ENCODE results near the gene SUGCT.
A peak's percentile ranks its signal among the peaks of the same experiment; 100 is the strongest.

The SUGCT gene

GRCh38 chr7:40879941-40880543 is 745.2 kb downstream of the SUGCT start:
- DNase-seq (ENCODE audit: low spot score), result peak; percentile 53

GRCh38 chr7:40880581-40880980 is 745.8 kb downstream of the SUGCT start:
- DNase-seq (ENCODE audit: low spot score), result no peak

DNA sequence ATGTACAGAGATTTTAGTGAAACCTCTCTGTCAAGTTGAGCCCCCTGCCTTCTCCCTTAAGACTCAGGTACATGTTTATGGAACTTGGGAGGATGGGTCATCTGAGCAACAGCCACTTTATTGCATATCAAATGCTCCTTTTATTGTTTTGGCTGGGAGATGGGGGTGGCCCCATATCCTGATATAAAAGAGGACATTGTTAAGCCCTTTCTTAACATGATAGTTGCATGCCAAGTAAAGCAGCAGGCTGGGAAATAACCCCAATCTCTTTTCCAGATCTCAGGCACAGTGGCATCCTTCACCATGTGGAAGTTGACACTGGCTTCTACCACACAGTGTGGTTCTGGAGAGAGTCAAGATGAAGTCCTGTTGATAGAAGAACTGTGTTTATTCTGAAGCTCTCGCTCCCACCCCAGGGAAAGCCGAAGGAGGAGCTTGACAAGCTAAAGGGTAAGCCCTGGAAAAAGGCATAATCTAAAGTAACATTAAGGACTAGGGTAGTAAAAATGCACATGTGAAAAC is 746.7 kb downstream of the SUGCT start:
- DNase-seq (ENCODE audit: low spot score), result no peak

- DNase-seq (ENCODE audit: low spot score), result no peak
Observed at GRCh38 chr7:40882071-40882658, 747.4 kb downstream of the SUGCT start.

- DNase-seq (ENCODE audit: low spot score), result no peak
Observed at GRCh38 chr7:40883826-40884225, 749.0 kb downstream of the SUGCT start.

- peak; percentile 45 for DNase-seq (ENCODE audit: low spot score)
Observed at GRCh38 chr7:40884241-40884640, 749.4 kb downstream of the SUGCT start.

GRCh38 chr7:40885503-40885902 is 750.7 kb downstream of the SUGCT start:
- peak; percentile 69 for DNase-seq (ENCODE audit: low spot score)

- DNase-seq (ENCODE audit: low spot score), result peak; percentile 37
Observed at GRCh38 chr7:40887099-40887498, 752.3 kb downstream of the SUGCT start.

DNA sequence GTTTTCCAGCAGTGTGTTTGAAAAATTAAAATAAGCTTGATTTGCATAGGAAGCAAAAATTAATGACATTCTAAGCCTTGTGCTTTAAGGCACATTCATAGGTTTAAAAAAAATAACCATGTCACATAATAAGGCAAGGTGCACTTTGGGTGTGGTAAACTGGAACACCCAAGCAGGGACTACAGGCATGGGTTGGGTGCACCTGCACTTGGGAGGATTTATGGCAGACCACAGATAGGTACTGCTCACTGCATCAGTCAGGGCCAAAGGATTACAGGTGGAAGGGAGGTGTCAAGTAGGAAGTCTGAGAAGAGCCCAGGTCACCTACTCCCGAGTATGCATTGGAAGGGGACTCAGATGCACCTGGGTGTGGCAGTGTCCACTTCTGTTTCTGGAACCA is 753.7 kb downstream of the SUGCT start:
- DNase-seq (ENCODE audit: low spot score), result no peak

DNA sequence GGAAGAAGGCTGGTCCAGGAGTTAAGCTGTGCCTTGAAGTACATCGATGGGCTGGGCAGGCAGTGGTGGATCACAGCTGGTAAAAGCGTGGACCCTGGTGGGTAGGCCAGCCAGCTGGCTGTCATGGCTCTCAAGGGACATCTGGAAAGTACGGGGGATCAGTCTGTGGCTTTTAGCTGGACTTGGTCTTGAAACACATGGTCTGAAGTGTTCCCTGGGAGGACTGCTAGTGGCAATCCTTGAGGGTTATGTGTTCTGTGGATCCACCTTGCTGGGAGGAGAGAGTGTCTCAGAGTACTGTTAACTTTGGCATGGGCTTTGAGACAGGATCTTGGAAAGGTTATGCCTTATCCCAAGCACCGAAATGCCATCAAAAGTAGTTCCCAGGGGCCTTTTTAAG is 754.3 kb downstream of the SUGCT start:
- no peak for DNase-seq (ENCODE audit: low spot score)

GRCh38 chr7:40889539-40889938 is 754.7 kb downstream of the SUGCT start:
- no peak for DNase-seq (ENCODE audit: low spot score)

DNA sequence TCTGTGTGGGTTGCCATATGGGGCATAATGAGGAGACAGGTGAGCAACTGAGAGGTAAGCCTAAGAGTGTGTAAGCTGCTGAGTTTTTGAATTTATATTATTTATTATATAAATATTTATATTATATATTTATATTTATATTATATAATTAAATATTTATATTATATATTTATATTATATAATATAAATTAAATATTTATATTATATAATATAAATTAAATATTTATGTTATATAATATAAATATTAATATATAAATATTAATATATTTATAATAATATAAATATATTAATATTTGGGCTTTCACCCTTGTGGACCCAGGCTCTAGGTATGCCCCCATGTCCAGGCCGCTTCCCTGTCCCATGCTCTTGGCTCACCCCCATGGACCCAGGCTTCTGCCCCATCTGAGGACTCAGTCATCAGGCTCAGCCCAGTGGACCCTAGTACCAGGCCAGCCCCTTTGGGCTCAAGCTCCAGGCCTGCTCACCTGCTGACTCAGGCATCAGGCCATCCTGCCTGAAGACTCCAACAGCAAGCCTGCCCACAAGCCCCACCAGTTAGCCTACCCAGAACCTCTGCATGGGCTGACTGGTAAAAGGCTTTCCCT is 755.4 kb downstream of the SUGCT start:
- DNase-seq (ENCODE audit: low spot score), result no peak

GRCh38 chr7:40891232-40891631 is 756.4 kb downstream of the SUGCT start:
- DNase-seq (ENCODE audit: low spot score), result no peak

DNA sequence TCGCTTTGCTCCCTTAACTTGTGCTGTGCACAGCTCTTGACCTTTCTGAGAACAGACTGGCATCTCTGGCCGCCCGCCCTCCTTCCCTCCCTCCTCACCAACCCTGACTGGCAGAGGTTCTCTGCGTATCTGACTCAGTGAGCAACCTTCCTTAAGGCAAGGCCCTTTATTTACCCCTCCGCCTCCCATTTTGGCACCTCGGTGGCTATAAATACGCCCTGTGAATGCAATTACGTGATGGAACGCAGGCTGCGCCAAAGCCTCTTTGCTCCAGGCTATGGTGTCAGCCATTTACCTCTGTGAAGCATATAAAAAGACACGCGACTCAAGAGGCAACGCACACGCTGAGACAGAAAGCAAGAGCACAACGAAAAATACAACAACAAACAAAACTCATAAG is 764.3 kb downstream of the SUGCT start:
- no peak for DNase-seq (ENCODE audit: low spot score)

DNA sequence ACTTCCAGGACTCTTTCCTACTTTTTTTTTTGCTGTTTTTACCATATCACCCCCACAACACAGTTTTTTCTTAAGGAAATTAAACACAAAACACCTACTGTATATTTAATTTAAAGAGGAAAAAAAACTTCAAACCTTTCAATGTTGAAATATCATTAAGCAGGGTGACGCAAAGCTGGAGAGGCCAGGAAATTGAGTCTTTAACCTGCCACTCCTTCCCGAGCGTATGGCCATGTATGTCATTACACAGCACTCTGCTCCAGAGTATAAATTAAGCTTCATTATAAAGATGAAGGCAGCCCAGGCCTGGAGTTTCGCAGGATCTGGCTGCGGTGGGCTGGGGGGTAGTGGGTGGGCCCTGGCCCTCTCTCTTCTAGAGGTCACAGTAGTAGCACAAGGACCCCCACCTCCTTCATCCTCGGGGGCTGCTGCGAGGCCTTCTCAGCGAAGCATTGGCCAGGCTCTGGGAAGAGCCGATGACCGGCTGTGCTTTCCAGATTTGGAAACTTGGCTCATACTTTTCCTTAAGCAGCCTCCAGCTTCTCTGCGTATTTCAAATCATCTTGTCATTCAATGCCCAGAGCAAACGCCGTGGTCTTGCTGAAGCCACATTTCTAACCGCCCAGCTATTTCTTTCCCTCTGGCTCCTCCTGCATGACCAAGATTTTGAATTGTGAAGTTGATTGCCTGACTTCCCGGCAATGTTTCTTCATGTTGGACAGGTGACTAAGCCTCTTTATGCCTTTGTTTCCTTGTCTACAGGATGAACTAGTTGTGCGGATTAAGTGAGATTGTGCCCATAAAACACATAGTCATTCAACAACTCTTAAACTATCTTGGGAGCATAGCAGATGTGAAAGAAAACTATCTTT is 765.1 kb downstream of the SUGCT start:
- no peak for DNase-seq (ENCODE audit: low spot score)

DNA sequence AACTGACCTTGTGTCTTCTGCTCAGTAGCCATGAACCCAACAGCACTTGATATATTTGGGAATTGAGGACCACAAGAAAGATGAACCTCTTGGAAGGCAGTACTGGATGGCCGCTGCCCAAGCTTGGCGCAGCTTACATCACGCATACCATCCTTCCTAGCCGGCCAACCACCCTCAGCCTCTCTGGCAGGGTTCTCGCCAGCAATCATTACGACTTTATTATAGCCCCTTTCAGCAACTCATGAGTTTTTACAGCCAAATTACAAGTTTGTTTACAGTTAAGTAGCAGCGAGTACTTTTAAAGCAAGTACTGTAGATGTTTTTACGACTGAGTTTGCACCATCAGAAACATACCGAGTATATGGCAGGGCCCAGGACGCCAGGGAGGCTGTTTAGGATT is 769.1 kb downstream of the SUGCT start:
- no peak for DNase-seq (ENCODE audit: low spot score)

DNA sequence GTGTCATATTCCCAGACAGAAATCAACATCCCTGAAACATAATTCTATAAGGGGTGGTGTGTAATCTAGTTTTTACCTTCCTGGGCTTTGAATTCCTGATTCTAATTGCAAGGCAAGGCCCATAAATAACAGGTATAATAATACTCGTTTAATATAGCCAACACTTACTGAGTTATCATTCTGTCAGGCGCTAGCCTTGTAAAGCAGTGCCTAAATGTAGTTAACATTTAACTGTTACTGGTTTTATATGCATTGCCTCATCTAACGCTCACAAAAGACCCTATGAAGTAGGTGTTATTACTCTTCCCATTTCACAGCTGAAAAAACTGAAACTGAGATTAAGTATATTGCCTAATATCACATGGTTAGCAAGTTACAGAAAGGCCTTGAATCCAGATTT is 772.5 kb downstream of the SUGCT start:
- no peak for DNase-seq (ENCODE audit: low spot score)

- no peak for DNase-seq (ENCODE audit: low spot score)
Observed at GRCh38 chr7:40909346-40909980, 774.7 kb downstream of the SUGCT start.
